ENCODE measurements around the gene SDHAF1.
A peak's percentile ranks its signal among the peaks of the same experiment; 100 is the strongest.
"Not testable (repeated sequence)": the region's sequence is repeated elsewhere in the genome, so short reads cannot be mapped to it uniquely, and the experiment has no call there.

Gene SDHAF1

DNA sequence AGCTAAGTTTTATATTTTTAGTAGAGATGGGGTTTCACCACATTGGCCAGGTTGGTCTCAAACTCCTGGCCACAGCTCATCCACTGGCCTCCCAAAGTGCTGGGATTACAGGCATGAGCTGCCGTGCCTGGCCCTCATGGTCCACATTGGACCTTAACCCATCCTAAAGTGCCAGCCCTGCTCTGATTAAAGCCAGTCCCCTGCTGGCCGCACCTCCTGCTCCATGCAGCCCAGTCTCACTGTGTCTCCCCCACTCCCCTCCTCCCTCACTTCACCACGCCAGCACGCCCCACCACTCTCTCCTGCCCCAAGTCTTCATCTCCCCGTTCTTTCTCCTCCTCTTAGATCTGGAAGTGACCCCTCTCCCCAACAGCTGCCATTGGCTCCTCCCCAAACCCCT lies 16.7 kb upstream of the SDHAF1 start:
- Mint-ChIP-seq H3K9me3 (no peaks in the 10 kb centered on the region), H3K4me3 (no peak overlapping the region), H3K27me3 (peaks cover 43% of the 10 kb centered on the region), H3K4me1 (peaks cover 5% of the 10 kb centered on the region), H3K27ac (no peak overlapping the region)
- no peak for DNase-seq
- no peak for ATAC-seq

DNA sequence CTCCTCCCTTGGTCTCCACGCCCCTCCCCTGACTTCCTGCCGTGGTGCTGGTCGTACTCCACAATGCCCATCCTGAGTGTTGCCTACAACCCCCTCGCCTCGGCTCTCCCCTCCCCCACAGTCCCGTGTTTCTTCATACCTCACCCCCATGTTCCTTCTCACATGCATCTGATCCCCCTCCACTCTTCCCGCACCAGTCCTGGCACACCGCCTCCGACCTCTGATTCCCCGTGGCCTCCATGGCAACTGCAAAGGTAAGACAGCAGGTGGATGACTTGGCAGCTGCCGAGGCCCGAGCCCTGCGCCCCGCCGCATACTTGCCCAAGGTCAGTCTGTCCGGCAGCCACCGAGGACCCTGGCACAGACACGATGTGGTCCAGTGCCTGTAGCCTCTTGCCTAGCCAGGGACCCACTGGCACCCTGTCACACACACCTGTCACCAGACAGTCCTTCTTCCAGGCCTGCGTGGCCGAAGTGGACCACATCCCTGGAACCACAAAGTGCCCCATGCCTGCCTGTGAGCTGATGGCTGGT lies 16.1 kb upstream of the SDHAF1 start:
- Mint-ChIP-seq H3K9me3 (no peaks in the 10 kb centered on the region), H3K4me1 (peaks cover 5% of the 10 kb centered on the region), H3K27ac (no peak overlapping the region), H3K27me3 (peaks cover 49% of the 10 kb centered on the region), H3K4me3 (no peak overlapping the region)
- ATAC-seq, result no peak
- no peak for DNase-seq

DNA sequence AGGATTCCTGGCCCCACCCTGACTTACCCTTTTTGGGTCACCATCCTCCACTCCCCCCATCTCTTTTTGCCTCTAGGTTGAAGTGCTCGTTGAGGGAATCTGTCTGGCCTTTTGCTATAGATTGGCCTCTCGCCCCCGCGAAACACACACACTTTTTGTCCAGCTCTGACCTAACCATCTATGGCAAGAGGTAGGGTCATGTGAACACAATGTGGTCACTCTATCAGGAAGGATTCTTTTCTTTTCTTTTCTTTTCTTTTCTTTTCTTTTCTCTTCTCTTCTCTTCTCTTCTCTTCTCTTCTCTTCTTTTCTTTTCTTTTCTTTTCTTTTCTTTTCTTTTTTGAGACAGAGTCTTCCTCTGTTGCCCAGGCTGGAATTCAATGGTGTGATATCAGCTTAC lies 14.0 kb upstream of the SDHAF1 start:
- not testable (repeated sequence) for H3K9me3 Mint-ChIP-seq

DNA sequence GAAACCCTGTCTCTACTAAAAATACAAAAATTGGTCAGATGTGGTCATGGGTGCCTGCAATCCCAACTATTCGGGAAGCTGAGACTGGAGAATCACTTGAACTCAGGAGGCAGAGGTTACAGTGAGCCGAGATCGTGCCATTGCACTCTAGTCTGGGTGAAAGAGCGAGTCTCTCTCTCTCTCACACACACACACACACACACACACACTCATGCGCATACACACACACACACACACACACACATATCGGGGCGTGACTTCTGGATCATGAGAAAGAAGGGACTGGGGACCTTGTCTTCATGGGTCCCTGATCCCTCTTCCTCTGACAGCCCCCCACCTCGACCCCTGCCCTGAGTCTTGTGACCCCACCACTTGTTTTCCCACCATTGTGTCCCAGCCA lies 11.8 kb upstream of the SDHAF1 start:
- H3K9me3 Mint-ChIP-seq, result no peaks in the 10 kb centered on the region
- peaks cover 9% of the 10 kb centered on the region for H3K4me1 Mint-ChIP-seq
- no peak for DNase-seq
- H3K27me3 Mint-ChIP-seq, result peaks cover 71% of the 10 kb centered on the region
- H3K27ac Mint-ChIP-seq, result no peak overlapping the region
- ATAC-seq, result no peak
- H3K4me3 Mint-ChIP-seq, result no peak overlapping the region

More for the DNA sequence above, 14.0 kb upstream of the SDHAF1 start:
- ATAC-seq, H3K4me1 Mint-ChIP-seq, H3K4me3 Mint-ChIP-seq, DNase-seq, H3K27ac Mint-ChIP-seq: not testable (repeated sequence)
- peaks cover 62% of the 10 kb centered on the region for H3K27me3 Mint-ChIP-seq

DNA sequence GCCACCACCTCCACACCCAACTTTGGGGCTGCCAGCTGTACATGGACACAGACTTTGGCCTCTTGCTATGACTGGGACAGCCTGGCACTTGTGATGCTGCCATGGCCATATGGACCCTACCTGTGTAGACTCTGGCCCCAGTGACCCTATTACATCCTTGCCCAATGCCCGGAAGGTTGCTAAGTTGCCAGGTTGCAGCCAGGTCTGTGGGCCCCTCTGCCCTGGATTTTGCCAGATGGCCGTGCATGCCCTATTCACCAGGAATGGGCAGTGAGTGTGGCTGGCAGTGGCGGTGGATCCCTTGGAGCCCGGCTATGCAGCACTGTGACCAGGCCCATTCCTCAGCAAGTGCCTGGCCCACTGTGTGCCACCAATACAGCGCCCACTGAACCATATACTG lies 8.9 kb upstream of the SDHAF1 start:
- H3K9me3 Mint-ChIP-seq, result no peaks in the 10 kb centered on the region
- peaks cover 9% of the 10 kb centered on the region for H3K4me1 Mint-ChIP-seq
- H3K27ac Mint-ChIP-seq, result no peak overlapping the region
- no peak for ATAC-seq
- peaks cover 60% of the 10 kb centered on the region for H3K27me3 Mint-ChIP-seq
- no peak for DNase-seq
- no peak overlapping the region for H3K4me3 Mint-ChIP-seq

DNA sequence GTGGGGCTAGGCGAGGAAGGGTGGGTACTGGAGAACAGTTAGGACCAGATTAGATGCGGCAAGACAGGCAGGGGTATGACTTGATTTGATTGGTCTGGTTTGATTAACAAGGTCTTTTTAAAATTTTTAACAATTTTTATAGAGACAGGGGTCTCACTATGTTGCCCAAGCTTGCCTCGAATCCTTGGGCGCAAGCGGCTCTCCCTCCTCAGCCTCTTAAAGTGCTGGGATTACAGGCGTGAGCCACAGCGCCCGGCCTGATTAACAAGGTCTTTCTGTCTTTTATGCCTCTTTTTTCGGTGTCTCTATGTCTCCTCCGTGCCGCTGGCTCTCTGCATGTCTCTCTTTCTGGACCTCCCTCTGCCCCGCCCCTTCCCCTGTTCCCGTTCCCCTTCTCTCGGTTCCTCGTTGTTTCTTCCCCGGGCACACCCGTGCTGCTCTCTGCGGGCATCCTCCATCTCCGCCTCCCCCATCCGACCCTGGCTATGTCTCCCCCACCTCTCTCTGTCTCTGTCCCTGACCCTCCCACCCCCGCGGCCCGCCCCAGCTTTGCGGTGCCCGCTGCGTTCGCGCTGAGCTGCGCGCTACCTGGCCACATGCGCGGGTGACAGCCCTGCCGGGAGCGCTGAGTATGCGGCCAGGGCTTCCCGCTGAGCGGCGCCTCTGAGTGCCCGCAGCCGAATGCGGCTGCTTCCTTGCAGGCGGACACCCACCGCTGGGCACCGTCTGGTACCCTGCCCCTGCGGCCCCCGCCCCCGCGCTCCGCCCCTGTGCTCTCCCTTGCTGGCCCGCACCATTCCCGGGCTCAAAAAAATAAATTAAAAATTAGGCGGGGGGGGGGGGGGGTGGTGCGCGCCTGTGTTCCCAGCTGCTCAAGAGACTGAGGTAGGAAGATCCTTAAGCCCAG lies 8.1 kb upstream of the SDHAF1 start:
- H3K27me3 Mint-ChIP-seq, result peaks cover 55% of the 10 kb centered on the region
- ATAC-seq (peak; percentile 67), DNase-seq (no peak)
- H3K4me1 Mint-ChIP-seq, result peaks cover 9% of the 10 kb centered on the region
- peak overlapping the region; percentile 68 to 76 for H3K4me3 Mint-ChIP-seq
- no peak overlapping the region for H3K27ac Mint-ChIP-seq
- no peaks in the 10 kb centered on the region for H3K9me3 Mint-ChIP-seq

DNA sequence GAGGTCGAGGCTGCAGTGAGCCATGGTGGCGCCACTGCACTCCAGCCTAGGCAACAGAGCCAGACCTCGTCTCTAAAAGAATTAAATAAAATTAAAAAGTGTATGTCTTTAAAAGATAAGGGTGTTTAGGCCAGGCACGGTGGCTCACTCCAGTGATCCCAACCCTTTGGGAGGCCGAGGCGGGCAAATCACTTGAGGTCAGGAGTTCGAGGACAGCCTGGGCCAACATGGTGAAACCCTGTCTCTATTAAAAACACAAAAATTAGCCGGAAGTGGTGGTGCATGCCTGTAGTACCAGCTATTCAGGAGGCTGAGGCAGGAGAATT lies 7.5 kb upstream of the SDHAF1 start:
- Mint-ChIP-seq H3K27ac (no peak overlapping the region), H3K4me1 (peaks cover 9% of the 10 kb centered on the region), H3K9me3 (no peaks in the 10 kb centered on the region), H3K27me3 (peaks cover 55% of the 10 kb centered on the region), H3K4me3 (peak overlapping the region; percentile 30 to 62)
- DNase-seq (no peak), ATAC-seq (no peak)

DNA sequence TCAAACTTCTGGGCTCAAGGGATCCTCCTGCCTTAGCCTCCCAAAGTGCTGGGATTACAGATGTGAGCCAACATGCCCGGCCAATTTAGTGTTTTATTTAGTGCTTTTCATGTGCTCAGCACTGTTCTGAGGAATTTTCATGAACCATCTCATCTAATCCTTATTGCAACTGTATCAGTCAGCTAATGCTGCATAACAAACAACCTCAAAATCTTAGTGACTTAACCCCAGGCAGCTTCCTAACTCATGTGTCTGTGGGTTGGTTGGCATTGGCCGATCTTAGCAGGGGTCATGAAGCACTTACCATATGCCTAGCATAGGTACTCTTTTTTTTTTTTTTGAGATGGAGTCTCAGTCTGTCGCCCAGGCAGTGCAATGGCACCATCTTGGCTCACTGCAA lies 6.2 kb upstream of the SDHAF1 start:
- no peaks in the 10 kb centered on the region for H3K9me3 Mint-ChIP-seq
- ATAC-seq, result no peak
- no peak overlapping the region for H3K4me3 Mint-ChIP-seq
- H3K4me1 Mint-ChIP-seq, result peaks cover 12% of the 10 kb centered on the region
- no peak for DNase-seq
- no peak overlapping the region for H3K27ac Mint-ChIP-seq
- H3K27me3 Mint-ChIP-seq, result peaks cover 48% of the 10 kb centered on the region

DNA sequence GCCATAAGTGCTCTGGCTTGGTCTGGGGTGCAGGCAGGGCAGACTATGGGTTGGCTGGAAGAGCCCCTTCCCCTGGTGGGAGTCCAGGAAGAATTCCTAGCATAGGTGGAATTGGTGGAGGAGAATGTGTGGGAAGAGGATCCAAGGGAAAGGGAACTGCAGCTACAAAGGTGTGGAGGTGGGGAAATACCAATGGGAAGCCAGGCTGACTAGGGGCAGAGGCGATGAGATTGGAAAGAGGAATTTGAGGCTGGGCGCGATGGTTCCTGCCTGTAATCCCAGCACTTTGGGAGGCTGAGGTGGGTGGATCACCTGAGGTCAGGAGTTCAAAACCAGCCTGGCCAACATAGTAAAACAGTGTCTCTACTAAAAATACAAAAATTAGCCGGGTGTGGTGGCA lies 4.8 kb upstream of the SDHAF1 start:
- DNase-seq (no peak), ATAC-seq (no peak)
- H3K4me1 Mint-ChIP-seq, result peaks cover 25% of the 10 kb centered on the region
- no peaks in the 10 kb centered on the region for H3K9me3 Mint-ChIP-seq
- H3K4me3 Mint-ChIP-seq, result no peak overlapping the region
- H3K27me3 Mint-ChIP-seq, result peaks cover 35% of the 10 kb centered on the region
- no peak overlapping the region for H3K27ac Mint-ChIP-seq

DNA sequence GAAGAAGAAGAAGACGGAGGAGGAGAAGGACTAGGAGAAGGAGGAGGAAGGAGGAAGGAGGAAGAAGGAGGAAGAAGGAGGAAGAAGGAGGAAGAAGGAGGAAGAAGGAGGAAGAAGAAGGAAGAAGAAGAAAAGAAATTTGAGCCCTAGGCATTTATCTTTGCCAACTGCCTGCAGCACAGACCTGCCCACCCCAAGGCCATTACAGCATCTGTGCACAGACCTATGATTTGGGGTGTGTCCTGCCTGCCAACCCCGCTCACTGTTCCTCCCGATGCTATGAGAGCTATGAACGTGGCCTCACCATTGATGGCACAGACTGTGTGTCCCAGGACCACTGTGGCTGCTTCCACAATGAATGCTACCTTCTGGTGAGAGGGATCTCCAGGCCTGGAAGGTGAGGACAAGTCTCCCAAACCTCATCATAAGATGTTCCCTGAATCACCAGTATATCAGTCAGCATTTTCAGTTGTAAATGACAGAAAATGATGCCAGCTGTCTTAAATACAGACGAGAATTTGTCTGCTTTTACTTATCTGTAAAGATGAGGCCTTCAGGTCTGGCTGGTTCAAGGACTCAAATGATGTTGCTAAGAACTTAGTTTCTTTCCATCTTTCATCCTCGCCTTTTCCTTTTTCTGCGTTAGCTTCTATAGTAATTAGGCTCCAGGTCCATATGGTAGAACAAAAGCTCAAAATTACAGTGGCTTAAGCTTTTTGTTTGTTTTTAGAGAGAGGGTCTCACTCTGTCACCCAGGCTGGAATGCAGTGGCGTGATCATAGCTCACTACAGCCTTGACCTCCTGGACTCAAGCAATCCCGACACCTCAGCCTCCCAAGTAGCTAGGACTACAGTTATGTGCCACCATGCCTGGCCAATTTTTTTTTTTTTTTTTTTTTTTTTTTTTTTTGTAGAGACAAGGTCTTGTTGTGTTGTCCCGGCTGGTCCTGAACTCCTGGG lies 3.9 kb upstream of the SDHAF1 start:
- Mint-ChIP-seq H3K27ac (no peak overlapping the region), H3K9me3 (no peaks in the 10 kb centered on the region), H3K4me1 (peaks cover 31% of the 10 kb centered on the region), H3K27me3 (peaks cover 26% of the 10 kb centered on the region), H3K4me3 (no peak overlapping the region)
- ATAC-seq (no peak), DNase-seq (no peak)

DNA sequence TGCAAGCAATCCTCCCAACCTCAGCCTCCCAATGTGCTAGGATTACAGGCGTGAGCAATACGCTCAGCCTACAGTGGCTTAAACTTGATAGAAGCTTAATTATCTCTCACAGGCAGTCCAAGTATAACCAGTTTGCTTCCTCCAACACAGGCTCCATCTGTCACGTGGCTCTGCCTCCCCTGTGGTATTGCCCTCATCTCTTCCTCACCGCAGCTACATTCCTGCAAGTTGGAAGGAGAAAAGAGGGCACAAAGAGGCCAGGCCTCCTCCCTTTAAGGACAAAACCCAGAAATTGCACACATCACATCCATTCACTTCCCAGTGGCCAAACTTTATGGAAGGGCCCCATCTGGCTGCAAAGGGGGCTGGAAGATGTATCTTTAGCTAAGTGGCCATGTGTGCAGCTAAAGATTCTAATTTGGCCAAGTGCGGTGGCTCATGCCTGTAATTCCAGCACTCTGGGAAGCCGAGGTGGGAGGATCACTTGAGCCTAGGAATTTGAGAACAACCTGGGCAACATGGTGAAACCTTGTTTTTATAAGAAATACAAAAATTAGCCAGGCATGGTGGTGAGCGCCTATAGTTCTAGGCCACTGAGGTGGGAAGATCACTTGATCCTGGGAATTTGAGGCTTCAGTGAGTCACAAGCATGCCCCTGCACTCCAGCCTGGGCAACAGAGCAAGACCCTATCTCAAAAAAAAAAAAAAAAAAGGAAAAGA lies 3.1 kb upstream of the SDHAF1 start:
- ATAC-seq, result no peak

DNA sequence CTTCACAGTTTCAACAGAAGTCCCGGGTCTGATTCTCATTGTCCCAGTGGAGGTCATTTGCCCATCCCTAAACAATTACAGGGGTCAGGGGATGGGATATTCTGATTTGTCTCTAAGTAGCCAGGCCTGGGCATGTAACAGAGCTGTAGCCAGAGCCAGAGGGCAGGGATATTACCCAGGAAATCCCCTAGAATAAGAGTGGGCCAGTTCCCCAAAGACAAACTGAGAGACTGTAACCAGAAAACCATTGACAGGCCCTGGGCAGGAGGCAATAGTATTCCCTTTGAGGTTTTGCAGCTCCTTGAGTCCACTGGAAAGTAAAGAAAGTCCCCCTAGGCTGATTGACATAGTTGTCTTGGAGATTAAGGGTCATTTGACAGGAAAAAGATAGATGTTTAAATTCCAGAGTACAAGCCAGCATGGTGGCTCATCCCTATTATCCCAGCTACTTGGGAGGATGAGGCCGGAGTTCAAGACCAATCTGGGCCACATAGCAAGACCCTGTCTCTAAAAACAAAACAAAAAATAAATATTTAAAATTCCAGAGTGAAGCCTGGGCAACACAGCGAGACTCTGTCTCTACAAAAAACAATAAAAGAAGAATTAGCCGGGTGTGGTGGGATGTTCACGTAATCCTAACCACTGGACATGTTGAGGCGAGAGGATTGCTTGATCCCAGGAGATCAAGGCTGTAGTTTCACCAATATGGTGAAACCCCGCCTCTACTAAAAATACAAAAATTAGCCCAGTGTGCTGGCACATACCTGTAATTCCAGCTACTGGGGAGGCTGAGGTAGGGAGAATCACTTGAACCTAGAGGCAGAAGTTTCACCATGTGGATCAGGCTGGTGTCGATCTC lies 1.9 kb upstream of the SDHAF1 start:
- peaks cover 40% of the 10 kb centered on the region for H3K4me1 Mint-ChIP-seq
- H3K9me3 Mint-ChIP-seq, result no peaks in the 10 kb centered on the region
- no peak overlapping the region for H3K27ac Mint-ChIP-seq
- H3K27me3 Mint-ChIP-seq, result peaks cover 6% of the 10 kb centered on the region
- ATAC-seq, result no peak
- DNase-seq, result no peak
- no peak overlapping the region for H3K4me3 Mint-ChIP-seq

More for the DNA sequence above, 3.1 kb upstream of the SDHAF1 start:
- Mint-ChIP-seq H3K27me3 (peaks cover 18% of the 10 kb centered on the region), H3K9me3 (no peaks in the 10 kb centered on the region), H3K4me3 (no peak overlapping the region), H3K27ac (peak overlapping the region in 1 of 2 donors; percentile 19), H3K4me1 (peaks cover 33% of the 10 kb centered on the region)
- no peak for DNase-seq

DNA sequence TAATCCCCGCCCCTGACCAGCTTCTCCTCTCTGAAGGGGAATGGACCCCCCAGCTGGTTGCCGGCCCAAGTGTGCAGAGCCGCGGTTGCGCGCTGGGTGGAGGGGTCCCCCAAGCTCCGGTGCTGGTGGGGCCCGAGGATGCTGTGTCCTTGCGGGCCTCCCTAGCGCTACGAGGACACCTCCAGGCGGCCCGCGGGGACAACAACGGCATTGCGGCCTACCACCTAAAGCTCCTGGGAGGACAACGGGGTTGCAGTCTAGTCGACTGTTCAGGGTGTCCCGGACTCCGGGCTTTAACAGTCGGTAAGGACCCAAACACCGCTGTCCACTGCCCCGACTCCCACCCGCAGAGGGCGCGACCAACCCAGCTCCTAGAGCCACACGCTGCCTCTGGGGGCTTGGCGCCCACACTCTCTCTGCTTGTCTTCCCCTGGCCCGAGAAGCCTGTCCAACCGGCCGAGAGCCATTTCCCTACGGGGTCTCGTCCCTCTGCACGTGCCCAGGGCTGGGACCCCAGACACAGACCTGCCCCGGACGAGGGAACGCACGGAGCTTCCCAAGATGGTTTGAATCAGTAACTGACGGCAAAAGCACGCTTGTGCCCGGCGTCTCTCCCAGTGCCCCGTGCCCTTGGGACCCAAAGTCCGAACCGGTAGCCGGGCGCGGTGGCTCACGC lies 927 bp upstream of the SDHAF1 start:
- ATAC-seq, result no peak
- Mint-ChIP-seq H3K27ac (no peak overlapping the region), H3K9me3 (no peaks in the 10 kb centered on the region), H3K27me3 (no peaks in the 10 kb centered on the region), H3K4me3 (peak overlapping the region; percentile 87 to 91), H3K4me1 (peaks cover 42% of the 10 kb centered on the region)
- DNase-seq, result peak in 1 of 2 donors; percentile 31

DNA sequence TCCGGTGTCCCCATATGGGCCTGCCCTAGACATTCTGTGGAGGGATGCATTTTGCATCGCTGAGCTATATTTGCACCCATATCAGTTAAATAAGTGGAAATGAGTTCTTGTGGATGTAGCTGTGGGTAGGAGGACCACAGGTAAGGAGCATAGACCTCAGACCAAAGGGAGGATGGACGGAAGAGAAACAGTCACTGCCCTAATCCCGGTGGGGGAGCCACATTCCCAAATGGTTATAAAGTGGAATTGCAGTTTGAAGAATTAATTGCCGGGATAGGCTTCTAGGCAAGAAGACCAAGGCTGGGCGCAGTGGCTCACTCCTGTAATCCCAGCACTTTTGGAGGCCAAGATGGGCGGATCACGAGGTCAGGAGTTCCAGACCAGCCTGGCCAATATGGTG lies 1.8 kb downstream of the SDHAF1 start:
- DNase-seq (no peak), ATAC-seq (no peak)
- no peaks in the 10 kb centered on the region for H3K27me3 Mint-ChIP-seq
- H3K9me3 Mint-ChIP-seq, result no peaks in the 10 kb centered on the region
- peak overlapping the region; percentile 91 to 94 for H3K4me3 Mint-ChIP-seq
- peaks cover 58% of the 10 kb centered on the region for H3K4me1 Mint-ChIP-seq
- H3K27ac Mint-ChIP-seq, result peak overlapping the region in 1 of 2 donors; percentile 43
